ENCODE results near the gene PDXP. TPM values are rescaled to one million over a fixed set of nuclear protein-coding genes. Genes with fewer than 3 reads are reported as not detected.

Gene PDXP
- total and polyA plus RNA-seq, 2 experiments from 2014 or later: 15.0 to 55.6 TPM

GRCh38 chr22:37681556-37682049 lies 23.1 kb downstream of the PDXP start:
- Mint-ChIP-seq H3K4me3 (no peak overlapping the region), H3K27me3 (ENCODE audit: insufficient read depth, low read depth, poor library complexity) (peaks cover 2% of the 10 kb centered on the region), H3K9me3 (no peaks in the 10 kb centered on the region; the same call in 2 of the 3 replicates), H3K4me1 (peaks cover 9% of the 10 kb centered on the region), H3K36me3 (ENCODE audit: low read depth) (no peaks in the 10 kb centered on the region; the same call in 2 of the 3 replicates), H3K27ac (no peak overlapping the region)
- DNase-seq (ENCODE audit: low spot score) (peak; percentile 91), ATAC-seq (peak; percentile 56)
- Histone ChIP-seq H3F3A (replicated peaks; ENCODE audit: low read depth) (peaks cover 9% of the 10 kb centered on the region; the same call in 1 of the 2 replicates), H4K20me1 (replicated peaks; ENCODE audit: insufficient read depth) (no peaks in the 10 kb centered on the region; the same call in 1 of the 2 replicates), H3K4me3 (no peak overlapping the region), H3K4me2 (no peak overlapping the region), H3K27ac (ENCODE audit: low read depth) (no peak overlapping the region), H3K36me3 (ENCODE audit: insufficient read depth) (no peaks in the 10 kb centered on the region), H3K4me1 (ENCODE audit: insufficient read depth) (no peaks in the 10 kb centered on the region; the same call in 1 of the 2 replicates), H3K79me2 (replicated peaks; ENCODE audit: insufficient read depth) (peaks cover under 1% of the 10 kb centered on the region; the same call in 1 of the 2 replicates), H3K27me3 (ENCODE audit: insufficient read depth) (no peaks in the 10 kb centered on the region), H3K9me2 (ENCODE audit: insufficient read depth) (no peaks in the 10 kb centered on the region), H2AFZ (no peak overlapping the region)
- TF ChIP-seq EZH2phosphoT487 (IDR thresholded peaks at IDR 0.05; ENCODE audit: unreplicated experiment) (no peak), CREB1 (CRISPR knock-in tag; IDR thresholded peaks at IDR 0.05; ENCODE audit: low read depth) (peak; percentile 57), CTCF (conservative IDR thresholded peaks at IDR 0.05; ENCODE audit: low read depth in 2 of 2) (peak; percentile 83 to 97)

- Histone ChIP-seq H3F3A (replicated peaks; ENCODE audit: low read depth) (peaks cover 8% of the 10 kb centered on the region; the same call in 1 of the 2 replicates), H3K4me1 (ENCODE audit: insufficient read depth) (no peaks in the 10 kb centered on the region), H3K79me2 (replicated peaks; ENCODE audit: insufficient read depth) (peaks cover 11% of the 10 kb centered on the region), H3K36me3 (ENCODE audit: insufficient read depth) (no peaks in the 10 kb centered on the region), H4K20me1 (replicated peaks; ENCODE audit: insufficient read depth) (no peaks in the 10 kb centered on the region; the same call in 1 of the 2 replicates), H3K9me2 (ENCODE audit: insufficient read depth) (no peaks in the 10 kb centered on the region), H2AFZ (peak overlapping the region; percentile 67; the same call in 1 of the 2 replicates), H3K4me2 (no peak overlapping the region), H3K27ac (ENCODE audit: low read depth) (no peak overlapping the region), H3K27me3 (ENCODE audit: insufficient read depth) (no peaks in the 10 kb centered on the region), H3K4me3 (no peak overlapping the region)
- H3K4me3 Mint-ChIP-seq: peak overlapping the region; percentile 95; the same call in 1 of the 3 replicates
- H3K4me1 Mint-ChIP-seq: peaks cover 4% of the 10 kb centered on the region; the same call in 2 of the 3 replicates
- no peak for ATAC-seq
- TF ChIP-seq JUNB (IDR thresholded peaks at IDR 0.05; ENCODE audit: unreplicated experiment): no peak
- TF ChIP-seq STAT1 (IDR thresholded peaks at IDR 0.05; ENCODE audit: unreplicated experiment): no peak
- TF ChIP-seq EZH2phosphoT487 (IDR thresholded peaks at IDR 0.05; ENCODE audit: unreplicated experiment): no peak
- TF ChIP-seq ZNF331 (CRISPR knock-in tag; IDR thresholded peaks at IDR 0.05; ENCODE audit: low read depth): no peak
- H3K27ac Mint-ChIP-seq: no peak overlapping the region
- H3K27me3 Mint-ChIP-seq (ENCODE audit: insufficient read depth, low read depth, poor library complexity): peaks cover 2% of the 10 kb centered on the region
- no peaks in the 10 kb centered on the region; the same call in 2 of the 3 replicates for H3K9me3 Mint-ChIP-seq
- no peak for DNase-seq (ENCODE audit: low spot score)
- H3K36me3 Mint-ChIP-seq (ENCODE audit: low read depth): peaks cover 13% of the 10 kb centered on the region
Measured at GRCh38 chr22:37684803-37685615, 26.5 kb downstream of the PDXP start.

All from GM23338 (cell line).